NCI-H1048 (cell line): Measurements from ENCODE around the gene NKD1.

Source experiments
- DNase-seq: peaks from one replicate; lab custom pipeline; 2025; lab: John Stamatoyannopoulos, UW

Gene NKD1

DNA sequence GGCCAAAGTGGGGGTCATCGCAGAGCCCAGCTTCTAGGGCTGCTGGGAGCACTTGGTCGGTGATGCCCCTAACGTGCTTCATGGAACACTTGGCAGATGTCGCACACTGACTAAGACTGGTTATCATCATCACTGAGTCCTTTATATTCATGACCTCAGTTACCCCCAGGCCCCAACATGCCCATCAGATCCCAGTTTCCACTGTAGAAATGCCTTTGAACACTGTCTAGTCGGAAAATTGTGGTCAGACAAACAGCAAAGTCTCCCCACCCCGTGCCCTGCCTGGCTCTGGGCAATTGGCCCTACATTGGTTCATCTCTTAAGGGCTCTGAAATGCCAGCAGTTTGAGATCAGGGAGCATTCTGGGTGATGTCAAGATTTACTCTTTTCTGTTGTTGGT is 51.3 kb downstream of the NKD1 start:
- no peak for DNase-seq

DNA sequence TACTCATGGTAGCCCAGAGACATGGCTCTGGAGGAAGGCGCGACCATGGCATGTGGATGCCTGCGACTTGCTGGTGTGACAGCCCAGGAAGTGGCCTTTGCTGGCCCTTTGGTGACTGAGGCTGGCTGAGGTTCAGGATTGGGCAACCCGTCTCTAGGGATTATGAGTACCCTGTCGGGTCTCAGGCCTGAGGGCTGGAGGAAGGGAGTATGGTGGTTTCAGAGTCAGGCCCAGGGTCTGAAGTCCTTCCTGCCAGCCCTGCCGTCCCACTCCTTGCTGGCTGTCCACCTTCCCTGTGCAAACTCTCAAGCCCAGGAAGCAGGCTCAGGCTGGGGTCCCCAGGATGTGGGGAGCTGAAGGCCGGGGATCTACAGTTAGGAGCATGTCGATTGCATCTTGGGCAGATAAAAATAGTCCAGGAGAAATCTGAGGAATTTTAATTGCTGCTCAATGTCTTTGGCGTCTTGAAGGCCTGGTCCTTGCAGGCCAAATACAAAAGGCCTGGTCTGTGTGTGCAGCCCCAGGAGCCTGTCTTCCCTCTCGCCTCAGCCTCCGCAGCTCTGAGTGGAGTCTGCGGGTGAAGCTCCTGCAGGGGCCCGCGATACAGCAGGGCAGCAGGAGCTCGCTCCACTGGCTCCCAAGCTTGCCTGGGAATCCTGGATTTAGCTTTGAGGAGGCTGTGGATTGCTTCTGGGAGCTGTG is 52.5 kb downstream of the NKD1 start:
- no peak for DNase-seq

DNA sequence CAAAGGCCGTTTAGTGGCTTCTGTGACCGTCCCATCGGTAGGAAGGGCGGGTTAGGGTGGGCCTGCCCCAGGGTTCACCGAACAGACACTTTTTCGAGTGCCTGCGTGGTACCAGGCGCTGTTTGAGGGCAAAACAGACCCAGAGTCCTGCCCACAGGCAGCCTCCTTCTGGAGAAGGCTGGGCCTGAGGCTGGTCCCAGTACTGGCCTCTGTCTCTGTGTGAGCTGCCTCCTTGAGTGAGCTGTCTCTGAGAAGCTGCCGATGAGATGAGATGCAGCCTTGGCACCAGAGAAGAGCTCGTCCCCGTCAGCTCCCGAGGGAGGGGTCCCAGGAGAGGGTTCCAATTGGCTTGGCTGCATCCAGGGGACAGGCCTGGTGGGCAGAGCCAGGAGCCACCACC is 53.1 kb downstream of the NKD1 start:
- no peak for DNase-seq

DNA sequence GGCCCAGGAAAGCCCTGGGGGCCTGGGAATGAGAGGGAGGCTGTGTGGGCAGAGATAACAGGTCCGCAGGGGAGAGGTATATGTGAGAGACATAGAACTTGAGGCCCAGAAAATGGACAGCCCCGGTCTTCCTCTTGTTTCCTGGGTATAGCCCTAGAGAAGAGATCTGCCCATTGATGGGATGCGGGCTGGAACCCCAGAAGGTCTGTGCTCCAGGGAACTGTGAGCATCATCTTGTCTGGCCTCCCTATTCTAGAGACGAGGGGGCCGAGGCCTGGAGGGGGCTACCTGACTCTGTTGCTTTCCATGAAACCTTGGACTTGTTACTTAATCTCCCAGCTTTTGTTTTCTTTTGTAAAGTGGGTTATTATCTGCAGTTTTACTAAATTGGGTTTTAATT is 53.9 kb downstream of the NKD1 start:
- no peak for DNase-seq

DNA sequence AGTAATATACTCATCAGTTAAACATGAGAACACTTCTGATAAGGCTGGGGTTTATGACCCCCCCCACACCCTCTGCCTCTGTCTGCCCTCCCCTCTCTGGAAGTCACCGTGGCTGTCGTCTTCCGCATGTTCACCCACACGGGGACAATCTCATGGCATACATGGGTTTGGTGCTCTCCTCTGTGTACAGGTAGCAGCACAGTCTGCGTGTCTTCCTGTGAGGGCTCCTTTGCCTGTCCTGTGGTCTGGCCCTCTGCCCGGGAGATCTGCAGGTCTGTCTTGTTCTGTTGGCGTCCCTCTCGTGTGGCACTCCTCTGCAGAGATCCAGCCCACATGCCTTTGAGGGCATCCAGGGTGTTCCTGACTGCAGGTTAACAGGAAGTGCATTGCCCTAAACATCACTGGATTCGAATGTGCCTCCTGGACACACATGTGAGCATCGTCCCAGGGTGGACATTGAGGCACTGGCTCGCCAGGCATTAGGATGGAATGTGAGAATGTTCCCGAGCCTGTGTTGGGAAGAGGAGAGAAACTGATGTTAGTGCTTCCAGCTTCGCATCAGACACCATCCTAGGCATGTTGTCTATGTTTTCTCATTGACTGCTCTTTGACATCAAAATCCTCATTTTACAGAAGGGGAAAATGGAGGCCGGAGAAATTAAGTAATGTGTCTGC is 54.5 kb downstream of the NKD1 start:
- DNase-seq: no peak

DNA sequence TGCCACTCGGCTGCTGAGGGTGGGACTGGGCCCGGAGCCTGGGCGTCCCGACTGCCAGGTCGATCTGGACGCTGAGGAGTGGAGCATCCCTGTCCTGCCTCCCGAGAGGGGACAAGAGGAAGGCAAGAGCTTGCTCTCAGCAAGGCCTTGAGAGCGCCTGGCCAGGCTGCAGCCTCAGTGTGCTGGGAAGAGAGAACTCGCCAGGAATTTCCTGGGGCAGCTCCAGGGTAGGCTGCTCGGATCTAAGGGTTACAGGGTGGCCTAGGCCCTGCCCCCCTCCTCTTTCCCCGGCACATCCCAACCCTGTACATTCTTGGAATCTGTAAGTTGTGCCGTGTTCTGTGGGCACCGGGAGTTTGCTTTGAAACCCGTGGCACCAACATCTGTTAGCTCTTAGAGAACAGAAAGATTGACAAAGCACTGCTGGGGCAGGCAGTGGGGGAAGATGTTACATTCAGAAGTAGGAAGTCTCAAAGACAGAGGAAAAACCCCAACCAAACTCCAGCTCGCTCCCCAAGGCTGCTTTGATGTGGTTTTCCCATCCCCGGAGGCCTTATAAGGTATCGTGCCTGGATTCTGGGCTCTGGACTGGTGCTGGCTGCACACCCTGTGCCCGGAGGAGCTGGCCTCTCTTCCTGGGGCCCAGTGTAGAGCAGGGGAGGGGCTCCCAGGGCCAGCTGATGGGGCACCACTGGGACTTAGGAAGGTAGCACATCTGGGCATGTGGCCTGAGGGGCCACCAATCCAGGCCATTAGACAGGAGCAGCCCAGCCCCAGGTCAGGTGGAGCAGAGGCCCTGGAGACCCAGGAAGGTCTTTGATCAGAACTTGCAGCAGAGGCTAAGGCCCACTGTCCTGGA is 55.2 kb downstream of the NKD1 start:
- no peak for DNase-seq

DNA sequence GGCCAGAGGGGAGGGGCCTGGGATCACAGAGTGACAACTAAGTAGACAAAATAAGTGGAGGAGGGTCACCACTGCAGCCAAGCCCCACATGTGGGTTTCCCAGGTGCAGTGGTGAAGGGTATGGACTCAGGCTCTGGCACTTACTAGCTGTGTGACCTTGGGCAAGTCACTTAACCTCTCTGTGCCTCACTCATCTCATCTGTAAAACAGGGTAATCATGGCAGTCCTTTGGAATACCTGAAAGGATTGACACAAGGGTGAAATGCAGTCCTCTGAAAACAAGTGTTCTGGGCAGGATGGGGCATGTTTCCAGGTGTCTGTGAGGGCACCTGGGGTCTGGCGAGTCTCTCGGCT is 55.8 kb downstream of the NKD1 start:
- DNase-seq: no peak

DNA sequence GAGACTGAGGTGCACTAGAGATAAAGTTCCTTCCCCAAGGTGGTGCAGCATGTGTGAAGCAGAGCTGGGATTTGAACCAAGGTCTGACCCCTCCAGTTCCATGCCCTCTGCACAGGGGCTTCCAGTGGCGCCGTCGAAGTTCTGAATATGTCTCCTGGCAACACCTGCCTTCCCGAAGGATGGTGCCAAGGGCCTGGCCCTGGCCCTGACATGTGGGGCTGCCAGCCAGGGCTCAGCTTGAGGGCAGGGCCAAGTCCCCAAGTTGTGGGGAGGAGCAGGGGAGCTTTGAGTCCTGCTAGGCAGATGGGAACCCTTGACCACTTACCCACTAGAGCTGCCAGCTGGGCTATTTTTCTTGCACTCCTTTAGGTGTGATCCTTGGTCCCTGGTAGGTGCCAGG is 56.4 kb downstream of the NKD1 start:
- no peak for DNase-seq

DNA sequence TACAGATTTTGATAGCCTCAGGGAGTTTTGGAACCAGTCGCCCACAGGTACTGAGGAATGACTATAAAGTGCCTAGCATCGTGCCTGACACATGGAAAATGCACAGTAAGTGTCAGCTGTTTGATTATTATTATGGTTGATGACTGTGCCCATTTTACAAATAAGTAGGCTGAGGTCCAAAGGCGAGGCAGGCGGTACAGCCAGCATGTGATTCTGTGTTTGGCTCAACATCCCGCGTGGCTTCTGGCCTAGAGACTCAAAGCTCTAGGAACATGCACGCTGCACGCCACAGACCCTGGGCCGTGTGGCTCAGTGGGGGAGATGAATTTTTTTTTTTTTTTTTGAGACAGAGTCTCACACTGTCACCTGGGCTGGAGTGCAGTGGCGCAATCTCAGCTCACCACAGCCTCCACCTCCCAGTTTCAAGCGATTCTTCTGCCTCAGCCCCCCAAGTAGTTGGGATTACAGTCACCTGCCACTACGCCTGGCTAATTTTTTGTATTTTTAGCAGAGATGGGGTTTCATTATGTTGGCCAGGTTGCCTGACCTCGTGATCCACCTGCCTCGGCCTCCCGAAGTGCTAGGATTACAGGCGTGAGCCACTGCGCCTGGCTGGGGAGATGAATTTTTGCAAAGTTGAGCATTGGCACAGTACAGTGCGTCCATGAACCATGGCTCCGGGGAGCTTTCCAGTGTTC is 57.7 kb downstream of the NKD1 start:
- no peak for DNase-seq

DNA sequence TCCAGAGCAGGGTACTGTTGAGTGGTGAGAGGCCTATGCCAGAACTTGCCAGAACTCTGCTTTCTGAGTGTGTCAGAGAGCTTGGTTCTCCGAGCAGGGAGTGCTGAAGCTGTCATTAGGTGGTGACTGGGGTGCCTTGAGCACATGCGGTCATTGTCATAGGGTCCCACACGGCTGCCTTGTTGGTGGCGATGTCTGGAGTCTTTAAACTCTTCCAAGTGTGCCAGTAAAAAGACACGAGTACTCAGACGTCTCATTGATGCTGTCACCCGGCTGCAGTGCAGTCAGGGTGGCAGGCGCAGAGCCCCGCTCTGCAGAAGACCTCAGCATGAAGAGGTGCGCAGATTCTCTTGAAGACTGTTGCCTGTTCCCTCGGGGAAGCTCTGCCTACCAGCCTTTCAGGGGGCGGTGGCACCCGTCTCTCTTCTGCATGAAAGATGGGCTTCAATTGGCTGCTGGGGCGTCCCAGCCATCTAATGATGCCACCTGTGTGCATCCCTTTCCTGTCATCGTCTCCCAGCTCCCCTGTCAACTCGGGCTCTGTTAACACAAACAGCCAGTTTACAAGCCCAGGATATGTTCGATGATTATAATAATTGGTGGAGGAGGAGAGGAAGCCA is 58.3 kb downstream of the NKD1 start:
- DNase-seq: no peak

DNA sequence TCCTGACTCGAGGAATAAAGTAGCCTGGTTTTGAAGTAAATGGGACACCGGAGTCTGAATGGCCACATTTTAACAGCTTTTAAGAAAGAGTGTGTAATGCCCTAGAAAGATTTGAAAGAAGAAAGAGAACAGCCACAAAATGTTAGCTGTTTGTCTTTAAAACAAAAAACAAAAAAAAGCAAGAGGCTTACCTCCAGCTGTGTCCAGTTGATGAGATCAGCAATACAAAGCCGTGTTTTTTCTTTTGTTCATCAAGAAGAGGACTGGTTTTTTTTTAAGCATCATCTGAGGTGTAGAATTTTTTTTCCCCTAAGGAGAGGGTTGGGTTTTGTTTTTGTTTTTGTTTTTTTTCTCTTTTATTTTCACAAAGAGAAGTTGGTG is 58.8 kb downstream of the NKD1 start:
- DNase-seq: no peak

DNA sequence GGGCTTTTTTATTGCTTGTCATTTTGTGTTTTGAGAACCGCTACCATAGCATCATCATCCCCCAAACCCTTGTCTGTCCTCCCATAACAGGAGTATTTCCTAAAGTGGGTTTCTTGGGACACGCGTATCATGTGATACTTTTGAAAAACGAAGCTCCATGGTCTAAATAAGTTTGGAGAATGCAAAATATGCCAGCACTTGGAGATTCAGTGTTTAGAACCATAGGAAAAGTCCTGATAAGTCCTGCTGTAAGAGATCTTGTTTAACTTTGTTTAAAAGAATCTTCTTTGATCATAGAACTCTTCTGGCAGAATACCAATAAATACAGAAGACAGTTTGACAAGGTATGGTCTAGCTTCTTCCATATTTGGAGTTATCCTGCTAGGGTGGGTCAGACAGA is 59.3 kb downstream of the NKD1 start:
- no peak for DNase-seq

DNA sequence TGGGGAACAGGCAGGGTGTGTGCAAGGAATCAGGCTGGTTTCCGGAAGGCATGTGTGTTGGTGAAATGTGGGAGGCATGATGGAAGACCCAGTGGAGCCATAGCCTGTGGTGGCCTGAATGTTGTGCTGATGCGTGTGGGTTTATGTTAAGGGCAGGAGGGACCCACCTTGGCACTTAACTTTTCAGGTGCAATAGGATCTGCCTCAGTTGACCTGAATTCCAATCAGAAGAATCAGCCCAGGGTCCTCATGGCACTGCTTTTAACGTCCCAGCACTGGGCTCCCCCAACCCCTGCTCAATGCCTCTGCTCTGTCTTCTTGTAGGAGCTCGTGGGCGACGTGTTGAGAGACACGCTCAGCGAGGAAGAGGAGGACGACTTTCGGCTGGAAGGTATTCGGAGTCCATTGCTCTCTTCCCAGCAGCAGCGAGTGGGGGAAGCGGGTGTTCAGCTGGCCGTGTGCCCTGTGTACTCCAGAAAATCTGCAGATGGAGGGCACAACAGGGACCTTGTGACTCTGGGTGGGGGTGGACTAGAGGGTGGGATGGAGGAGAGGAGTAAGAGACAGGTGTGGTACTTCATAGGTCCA is 59.9 kb downstream of the NKD1 start:
- no peak for DNase-seq

DNA sequence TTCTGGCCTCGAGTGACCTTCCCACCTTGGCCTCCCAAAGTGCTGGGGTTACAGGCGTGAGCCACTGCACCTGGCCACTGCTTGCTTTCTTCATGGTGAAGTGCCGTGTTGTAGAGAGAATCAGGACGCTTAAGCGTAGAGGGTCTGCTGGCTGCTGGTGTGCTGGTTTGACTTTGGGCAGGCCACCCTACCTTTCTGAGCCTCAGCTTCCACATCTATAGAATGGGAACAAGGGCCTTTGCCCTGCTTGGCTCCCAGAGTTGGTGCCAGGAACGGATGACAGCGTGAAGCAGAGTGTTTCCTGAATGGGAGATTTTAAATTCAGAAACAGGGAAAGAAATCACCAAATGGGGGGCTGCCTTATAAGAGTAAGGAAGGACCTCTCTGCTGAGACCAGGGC is 60.9 kb downstream of the NKD1 start:
- DNase-seq: no peak

DNA sequence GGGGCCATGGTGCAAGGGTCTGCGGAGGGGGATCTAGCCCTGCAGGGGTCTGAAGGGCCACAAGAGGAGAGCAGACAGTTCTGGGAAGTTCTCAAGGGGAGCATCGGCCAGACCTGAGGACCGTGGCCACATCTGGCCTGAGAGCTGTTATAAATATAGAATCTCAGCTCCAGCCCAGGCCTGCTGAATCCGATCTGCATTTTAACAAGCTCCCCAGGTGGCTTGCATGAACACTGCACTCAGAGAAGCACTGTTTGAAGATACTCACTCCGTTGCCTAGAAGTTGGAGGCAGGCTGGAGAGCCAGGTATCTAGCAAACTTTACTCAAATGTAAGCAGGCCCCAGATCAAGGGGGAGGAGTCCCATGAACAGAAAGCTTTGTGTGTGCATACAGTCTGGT is 61.3 kb downstream of the NKD1 start:
- no peak for DNase-seq

DNA sequence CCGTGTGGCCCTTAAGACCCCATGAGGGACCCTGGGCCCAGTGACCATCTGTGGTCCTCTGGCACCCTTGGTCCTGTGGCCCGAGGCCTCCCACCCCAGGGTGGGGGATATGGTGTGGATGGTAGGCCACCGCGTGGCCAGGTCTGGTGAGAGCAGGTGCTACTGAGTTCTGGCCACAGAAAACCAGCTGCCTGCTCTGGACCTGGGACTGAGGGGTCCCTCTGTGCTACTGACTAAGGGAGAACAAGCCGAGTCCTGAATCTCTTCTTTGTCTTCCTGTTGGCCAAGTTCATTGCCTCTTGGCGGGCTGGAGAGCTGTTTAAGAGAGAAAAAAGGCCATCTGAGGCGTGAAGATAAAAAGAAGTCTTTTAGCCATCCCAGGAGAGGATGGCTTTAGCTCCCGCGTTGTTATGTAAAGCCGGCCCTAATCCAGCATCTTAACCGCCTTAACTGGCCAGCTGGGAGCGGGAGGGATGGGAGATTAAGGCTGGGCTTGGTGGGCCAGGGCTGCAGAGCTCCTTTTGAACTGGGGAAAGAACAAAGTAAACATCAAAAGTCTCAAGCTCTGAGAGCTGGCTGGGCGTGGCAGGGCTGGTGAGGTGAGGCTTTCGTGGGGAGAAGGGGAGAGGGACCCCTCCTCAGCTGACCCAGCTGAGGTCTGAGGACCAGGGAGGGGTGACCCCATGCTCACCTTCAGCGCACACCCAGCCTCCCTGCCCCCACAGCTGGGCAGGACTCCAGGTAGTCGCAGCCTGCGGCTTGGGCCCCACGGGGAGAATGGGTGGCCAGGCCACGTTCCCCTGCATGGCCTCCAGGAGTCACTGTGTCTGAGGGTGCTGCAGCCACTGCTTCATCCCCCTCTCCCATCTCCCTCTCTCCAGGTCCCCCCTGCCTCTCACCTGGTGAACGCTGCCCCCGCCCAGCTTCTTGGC is 62.4 kb downstream of the NKD1 start:
- no peak for DNase-seq

DNA sequence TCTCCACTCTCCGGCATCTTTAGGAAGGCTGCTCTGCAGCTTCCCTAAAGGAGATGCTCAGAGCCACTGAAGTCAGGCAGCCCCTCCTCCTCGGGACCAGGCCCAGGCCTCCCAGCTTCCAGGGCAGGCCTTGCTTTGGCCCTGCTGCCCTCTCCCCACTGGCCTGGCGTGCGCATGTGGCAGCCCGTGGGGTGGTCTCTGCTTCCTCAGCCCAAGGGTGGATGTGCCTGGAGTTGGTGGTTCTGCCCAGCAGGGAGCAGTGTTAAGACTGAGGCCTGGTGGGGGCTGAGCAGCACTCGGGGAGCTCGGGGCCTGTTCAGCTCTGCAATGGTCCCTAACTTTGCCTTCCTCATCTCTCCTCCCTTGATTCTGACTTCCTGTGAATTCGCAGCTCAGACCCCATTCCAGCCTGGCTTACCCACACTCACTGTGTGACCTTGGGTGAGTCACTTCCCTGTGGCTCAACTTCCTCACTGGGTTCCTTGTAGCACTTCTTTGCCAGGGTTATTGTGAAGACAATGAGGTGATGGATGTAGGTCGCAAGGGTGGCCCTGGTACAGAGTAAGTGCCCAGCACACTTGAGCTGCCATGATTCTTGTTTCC is 63.2 kb downstream of the NKD1 start:
- DNase-seq: no peak

DNA sequence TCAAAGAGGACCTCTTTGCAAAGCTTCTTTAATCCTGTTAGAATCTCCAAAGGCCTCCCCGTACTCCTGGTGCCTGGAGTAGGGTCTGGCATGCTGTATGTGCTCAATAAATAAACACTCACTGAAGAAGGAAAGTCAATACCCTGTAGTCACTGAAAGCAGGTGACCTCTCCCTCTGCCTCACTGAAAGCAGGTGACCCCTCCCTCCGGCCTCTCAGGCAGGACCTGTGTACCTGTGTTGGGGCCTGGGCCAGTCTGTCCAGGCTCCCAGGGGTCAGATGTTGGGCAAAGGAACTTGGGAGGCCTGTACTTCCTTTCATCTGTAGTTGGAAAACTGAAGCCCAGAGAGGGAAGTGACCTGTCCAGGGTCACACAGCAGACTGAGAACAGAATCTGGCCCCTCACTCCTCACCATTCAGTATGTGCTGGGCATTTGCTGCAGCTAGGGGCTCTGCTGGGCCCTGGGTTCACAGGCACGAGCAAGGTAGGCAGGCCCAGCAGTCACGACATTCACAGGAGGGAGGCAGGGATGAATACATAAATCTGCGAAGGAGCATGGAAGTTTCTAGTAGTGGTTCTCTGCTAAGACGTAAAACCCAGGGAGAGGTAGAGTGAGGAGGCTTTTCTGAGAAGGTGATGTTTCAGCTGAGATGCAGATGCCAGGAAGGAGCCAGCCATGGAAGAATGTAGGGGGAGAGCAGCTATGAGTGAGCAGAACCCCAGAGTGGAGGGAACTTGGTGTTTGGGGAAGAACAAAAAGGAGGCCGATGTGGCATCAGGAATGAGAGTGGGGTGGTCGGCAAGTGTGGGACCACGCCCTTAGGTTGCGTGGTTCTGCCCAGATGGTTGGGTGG is 64.0 kb downstream of the NKD1 start:
- no peak for DNase-seq

DNA sequence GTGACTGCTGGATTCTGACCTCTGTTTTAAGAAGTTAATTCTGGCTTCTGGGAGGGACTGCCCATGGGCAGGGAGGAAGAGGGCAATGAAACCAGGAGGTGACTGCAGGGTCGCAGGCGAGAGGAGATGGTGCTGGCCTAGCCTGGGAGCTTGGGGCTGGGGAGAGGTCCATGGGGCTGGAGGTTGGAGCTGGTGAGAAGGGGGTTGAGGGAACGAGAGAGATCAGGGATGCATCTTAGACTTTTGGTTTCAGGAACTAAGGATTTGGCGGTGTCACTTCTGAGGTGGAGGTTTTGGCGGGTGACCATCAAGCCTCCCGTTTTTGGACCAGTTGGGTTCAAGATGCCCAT is 64.6 kb downstream of the NKD1 start:
- DNase-seq: no peak
